Endodermal cell (in vitro differentiated cells): ENCODE results near the gene SLC12A9. TPM values are rescaled to one million over a fixed set of nuclear protein-coding genes. Genes with fewer than 3 reads are reported as not detected.
"Not testable (repeated sequence)": the region's sequence is repeated elsewhere in the genome, so short reads cannot be mapped to it uniquely, and the experiment has no call there.

Source experiments
- DNase-seq: peaks from one replicate; pipeline ENCODE4 v3.0.0-alpha.2; 2017
- H3K27ac ChIP-seq: 2 replicates; pipeline ENCODE4 v1.5.1; 2013; ENCODE audit warnings: mild to moderate bottlenecking, low read depth, low read length, moderate library complexity
- H3K27me3 ChIP-seq: 2 replicates; pipeline ENCODE4 v1.6.1; 2013; ENCODE audit warnings: mild to moderate bottlenecking, low read length, moderate library complexity; ENCODE audit not compliant: insufficient read depth, control insufficient read depth, poor library complexity, severe bottlenecking
- H3K36me3 ChIP-seq: 2 replicates; pipeline ENCODE4 v1.7.0; 2013; ENCODE audit warnings: mild to moderate bottlenecking, low read length, moderate library complexity; ENCODE audit not compliant: control insufficient read depth, insufficient read depth
- H3K4me1 ChIP-seq: one replicate; pipeline ENCODE4 v1.7.0; 2013; ENCODE audit warnings: low read length; ENCODE audit not compliant: control insufficient read depth, insufficient read depth
- H3K4me3 ChIP-seq: 2 replicates; pipeline ENCODE4 v1.5.1; 2013; ENCODE audit warnings: mild to moderate bottlenecking, low read length, moderate library complexity
- H3K9ac ChIP-seq: 2 replicates; pipeline ENCODE4 v1.6.1; 2013; ENCODE audit warnings: mild to moderate bottlenecking, low read length, moderate library complexity; ENCODE audit not compliant: poor library complexity, severe bottlenecking; ENCODE audit errors: extremely low read depth
- H3K9me3 ChIP-seq: 2 replicates; pipeline ENCODE4 v1.6.1; 2013; ENCODE audit warnings: mild to moderate bottlenecking, low read length, moderate library complexity; ENCODE audit not compliant: control insufficient read depth
- H3K27ac Mint-ChIP-seq: 2 replicates; pipeline ENCODE4 v1.8.0; 2020; ENCODE audit warnings: mixed read lengths
- H3K27me3 Mint-ChIP-seq: 2 replicates; pipeline ENCODE4 v1.8.0; 2021; ENCODE audit warnings: mild to moderate bottlenecking, mixed read lengths; ENCODE audit not compliant: insufficient read depth
- H3K36me3 Mint-ChIP-seq: 2 replicates; pipeline ENCODE4 v1.8.0; 2020; ENCODE audit warnings: low read depth, mixed read lengths
- H3K4me1 Mint-ChIP-seq: 2 replicates; pipeline ENCODE4 v1.8.0; 2020; ENCODE audit warnings: mixed read lengths
- H3K4me3 Mint-ChIP-seq: 2 replicates; pipeline ENCODE4 v1.8.0; 2020; ENCODE audit warnings: mild to moderate bottlenecking, moderate library complexity, mixed read lengths
- H3K9me3 Mint-ChIP-seq: 2 replicates; pipeline ENCODE4 v1.8.0; 2020; ENCODE audit warnings: mild to moderate bottlenecking, mixed read lengths
- WGBS, 2 experiments: methylation state at CpG; one replicate each; pipeline versions ENCODE4 v1.1.5 to v1.1.7; 2013; ENCODE audit warnings: missing lambda C conversion rate in 2 of 2, mixed read lengths in 1 of 2; ENCODE audit not compliant: insufficient coverage in 1 of 2, insufficient read length in 1 of 2; 5-methylcytosine and 5-hydroxymethylcytosine counted together
- total RNA-seq, 2 donors: library from RNA; stranded (reverse); fragmentation: NEBNext Ultra II Directional in 1 of 2; extraction: Animal tissue kit (Norgen Biotek cat#: 25700) in 1 of 2; gene quantifications; 2 replicates in 1 of 2; 3 replicates in 1 of 2; pipeline ENCODE4 v1.2.1, GENCODE V29; 2021
- TF ChIP-seq, protein P1 (sequence below): fragments of 200-600 bp; sonication (generic); conservative IDR thresholded peaks from 2 replicates; pipeline ENCODE4 v1.5.0; 2021; ENCODE audit warnings: antibody characterized with exemption, mild to moderate bottlenecking

SLC12A9 gene
- total RNA-seq, 2 donors from 2014 or later = 22.5 to 35.1 TPM

GRCh38 chr7:100808354-100808875 lies 44.1 kb upstream of the SLC12A9 start:
- Histone ChIP-seq H3K9me3 (no peaks in the 10 kb centered on the region), H3K9ac (no peak overlapping the region), H3K4me1 (no peaks in the 10 kb centered on the region), H3K36me3 (peaks cover 85% of the 10 kb centered on the region), H3K4me3 (no peak overlapping the region), H3K27me3 (no peaks in the 10 kb centered on the region), H3K27ac (no peak overlapping the region)
- Mint-ChIP-seq H3K36me3 (peaks cover 84% of the 10 kb centered on the region), H3K27me3 (no peaks in the 10 kb centered on the region), H3K4me3 (no peak overlapping the region), H3K9me3 (no peaks in the 10 kb centered on the region), H3K4me1 (peaks cover 8% of the 10 kb centered on the region), H3K27ac (no peak overlapping the region)
- DNase-seq = no peak
- TF ChIP-seq, protein P1, sequence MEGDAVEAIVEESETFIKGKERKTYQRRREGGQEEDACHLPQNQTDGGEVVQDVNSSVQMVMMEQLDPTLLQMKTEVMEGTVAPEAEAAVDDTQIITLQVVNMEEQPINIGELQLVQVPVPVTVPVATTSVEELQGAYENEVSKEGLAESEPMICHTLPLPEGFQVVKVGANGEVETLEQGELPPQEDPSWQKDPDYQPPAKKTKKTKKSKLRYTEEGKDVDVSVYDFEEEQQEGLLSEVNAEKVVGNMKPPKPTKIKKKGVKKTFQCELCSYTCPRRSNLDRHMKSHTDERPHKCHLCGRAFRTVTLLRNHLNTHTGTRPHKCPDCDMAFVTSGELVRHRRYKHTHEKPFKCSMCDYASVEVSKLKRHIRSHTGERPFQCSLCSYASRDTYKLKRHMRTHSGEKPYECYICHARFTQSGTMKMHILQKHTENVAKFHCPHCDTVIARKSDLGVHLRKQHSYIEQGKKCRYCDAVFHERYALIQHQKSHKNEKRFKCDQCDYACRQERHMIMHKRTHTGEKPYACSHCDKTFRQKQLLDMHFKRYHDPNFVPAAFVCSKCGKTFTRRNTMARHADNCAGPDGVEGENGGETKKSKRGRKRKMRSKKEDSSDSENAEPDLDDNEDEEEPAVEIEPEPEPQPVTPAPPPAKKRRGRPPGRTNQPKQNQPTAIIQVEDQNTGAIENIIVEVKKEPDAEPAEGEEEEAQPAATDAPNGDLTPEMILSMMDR = no peak
- WGBS, 2 experiments = 90 to 94% methylated on average over 3 to 5 of the region's 5 CpGs

- H3K9me3 Mint-ChIP-seq = no peaks in the 10 kb centered on the region
- H3K4me1 Mint-ChIP-seq = no peaks in the 10 kb centered on the region
- no peaks in the 10 kb centered on the region for H3K9me3 ChIP-seq
- peaks cover 89% of the 10 kb centered on the region for H3K36me3 ChIP-seq
- 95% methylated on average over 3 to 6 of the region's 6 CpGs for WGBS, 2 experiments
- no peak overlapping the region for H3K4me3 Mint-ChIP-seq
- no peak overlapping the region for H3K9ac ChIP-seq
- no peaks in the 10 kb centered on the region for H3K4me1 ChIP-seq
- TF ChIP-seq, protein P1 = no peak
- H3K4me3 ChIP-seq = no peak overlapping the region
- H3K27ac ChIP-seq = no peak overlapping the region
- H3K27me3 Mint-ChIP-seq = no peaks in the 10 kb centered on the region
- no peaks in the 10 kb centered on the region for H3K27me3 ChIP-seq
- peak overlapping the region; percentile 44 for H3K27ac Mint-ChIP-seq
- no peak for DNase-seq
- peaks cover 83% of the 10 kb centered on the region for H3K36me3 Mint-ChIP-seq
Measured at GRCh38 chr7:100811480-100811879, 41.0 kb upstream of the SLC12A9 start.

- TF ChIP-seq, protein P1 = no peak
- H3K9ac ChIP-seq = no peak overlapping the region
- H3K4me1 ChIP-seq = no peaks in the 10 kb centered on the region
- H3K4me1 Mint-ChIP-seq = no peaks in the 10 kb centered on the region
- H3K4me3 ChIP-seq = no peak overlapping the region
- H3K36me3 ChIP-seq = peaks cover 84% of the 10 kb centered on the region
- H3K27me3 Mint-ChIP-seq = no peaks in the 10 kb centered on the region
- H3K36me3 Mint-ChIP-seq = peaks cover 79% of the 10 kb centered on the region
- peak overlapping the region; percentile 49 for H3K27ac Mint-ChIP-seq
- no peaks in the 10 kb centered on the region for H3K9me3 ChIP-seq
- no peak for DNase-seq
- no peaks in the 10 kb centered on the region for H3K9me3 Mint-ChIP-seq
- H3K27ac ChIP-seq = no peak overlapping the region
- no peaks in the 10 kb centered on the region for H3K27me3 ChIP-seq
- no peak overlapping the region for H3K4me3 Mint-ChIP-seq
- 97% methylated on average over 19 to 22 of the region's 22 CpGs for WGBS, 2 experiments
Measured at GRCh38 chr7:100812729-100813128, 39.8 kb upstream of the SLC12A9 start.

DNA sequence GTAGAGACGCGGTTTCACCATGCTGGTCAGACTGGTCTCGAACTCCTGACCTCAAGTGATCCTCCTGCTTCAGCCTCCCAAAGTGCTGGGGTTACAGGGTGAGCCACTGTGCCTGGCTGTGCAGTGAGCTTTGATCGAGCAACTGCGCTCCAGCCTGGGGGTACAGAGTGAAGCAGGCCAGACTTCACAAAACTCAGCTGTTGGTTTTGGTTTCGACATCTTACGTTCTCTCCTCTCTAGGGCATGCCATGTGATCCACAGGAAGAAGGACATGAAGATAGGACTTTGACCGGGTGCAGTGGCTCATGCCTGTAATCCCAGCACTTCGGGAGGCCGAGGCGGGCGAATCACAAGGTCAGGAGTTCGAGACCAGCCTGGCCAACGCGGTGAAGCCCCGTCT lies 36.0 kb upstream of the SLC12A9 start:
- H3K4me3 Mint-ChIP-seq, H3K9ac ChIP-seq, H3K27ac Mint-ChIP-seq, H3K9me3 Mint-ChIP-seq, H3K9me3 ChIP-seq, H3K27me3 Mint-ChIP-seq, DNase-seq, H3K4me3 ChIP-seq, H3K27me3 ChIP-seq, H3K27ac ChIP-seq, H3K4me1 ChIP-seq, H3K4me1 Mint-ChIP-seq: not testable (repeated sequence)
- WGBS, 2 experiments = 97 to 98% methylated on average over 12 to 16 of the region's 16 CpGs
- peaks cover 77% of the 10 kb centered on the region for H3K36me3 Mint-ChIP-seq
- H3K36me3 ChIP-seq = peaks cover 81% of the 10 kb centered on the region
